Prostate gland (tissue), 2 donors: Measurements from ENCODE around the gene XPR1. TPM values are rescaled to one million over a fixed set of nuclear protein-coding genes. Genes with fewer than 3 reads are reported as not detected.

ENCODE experiments used
- DNase-seq: peaks from one replicate; pipeline ENCODE4 v3.0.0-alpha.2; 2019; ENCODE audit warnings: low spot score
- H3K27ac ChIP-seq, 2 donors: fragments of 200-600 bp; sonication (generic); 2 replicates each; pipeline ENCODE4 v1.5.1; 2017 to 2019
- H3K27me3 ChIP-seq: fragments of 200-600 bp; sonication (generic); replicated peaks from 2 replicates; pipeline ENCODE4 v1.5.1; 2019; ENCODE audit not compliant: insufficient read depth
- H3K36me3 ChIP-seq, 2 donors: fragments of 200-600 bp; sonication (generic); 1 replicate in 1 of 2; 2 replicates in 1 of 2; pipeline versions ENCODE4 v1.5.1 to v1.8.1; 2017 to 2019
- H3K4me1 ChIP-seq: fragments of 200-600 bp; sonication (generic); replicated peaks from 2 replicates; pipeline ENCODE4 v1.5.1; 2019
- H3K4me3 ChIP-seq, 2 donors: fragments of 200-600 bp; sonication (generic); 2 replicates each; pipeline ENCODE4 v1.5.1; 2017 to 2019
- H3K9me3 ChIP-seq: fragments of 200-600 bp; sonication (generic); 2 replicates; pipeline ENCODE4 v1.5.1; 2017
- POLR2A ChIP-seq: fragments of 450-650 bp; IDR thresholded peaks from one replicate; pipeline ENCODE4 v1.6.1; 2016; ENCODE audit warnings: antibody characterized with exemption, mild to moderate bottlenecking
- POLR2AphosphoS5 ChIP-seq: sonication (generic); formaldehyde crosslinking; IDR thresholded peaks from one replicate; pipeline ENCODE4 v1.6.1; 2017; ENCODE audit warnings: antibody characterized with exemption
- WGBS: methylation state at CpG from one replicate; pipeline ENCODE4 v1.1.5; 2018; 5-methylcytosine and 5-hydroxymethylcytosine counted together
- intact Hi-C: fragments of 100-400 bp; cut with DNase I; formaldehyde crosslinking; loops from one replicate; pipeline ENCODE4 v1.14.2; 2022
- total RNA-seq, 2 donors: library from RNA; depleted of rRNA; stranded (reverse); fragments of >200 nt; gene quantifications; one replicate each; pipeline ENCODE4 v1.1.0, GENCODE V29; 2016
- TF ChIP-seq, protein P1 (sequence below), 4 experiments: fragments of 200-600 bp in 2 of 4; fragments of 450-650 bp in 2 of 4; sonication (generic) in 2 of 4; IDR thresholded peaks; 1 replicate in 3 of 4; 2 replicates in 1 of 4; pipeline ENCODE4 v1.5.1; 2016 to 2019; ENCODE audit warnings: antibody characterized with exemption in 4 of 4, mild to moderate bottlenecking in 2 of 4, moderate library complexity in 2 of 4

The XPR1 gene
- total RNA-seq, 2 donors from 2014 or later = 17.5 to 70.3 TPM

DNA sequence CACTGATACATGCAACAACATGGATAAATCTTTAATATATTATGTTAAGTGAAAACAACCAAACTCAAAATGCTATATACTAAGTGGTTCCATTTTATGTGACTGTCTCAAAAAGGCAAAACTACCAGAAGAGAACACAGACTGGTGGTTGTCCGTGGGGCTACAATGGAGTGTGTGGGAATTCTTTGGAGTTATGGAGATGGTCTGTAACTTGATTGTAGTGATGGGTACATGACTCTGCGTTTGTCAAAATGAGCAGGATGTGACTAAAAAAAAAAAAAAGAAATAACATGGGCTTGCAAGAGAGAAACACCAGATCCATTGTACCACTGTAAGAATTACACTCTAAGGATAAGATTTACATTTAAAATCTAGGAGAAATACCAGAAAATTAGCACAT is 228.7 kb downstream of the XPR1 start:
- no peaks in the 10 kb centered on the region for H3K36me3 ChIP-seq
- H3K27me3 ChIP-seq = no peaks in the 10 kb centered on the region
- H3K4me1 ChIP-seq = no peaks in the 10 kb centered on the region
- intact Hi-C loops = loop anchor here (5.0 kb wide), 3 partner anchors 228 to 343 kb away; partner anchors contain the start of gene XPR1
- H3K27ac ChIP-seq = no peak overlapping the region
- WGBS = 79% methylated on average over 2 of the region's 2 CpGs
- no peaks in the 10 kb centered on the region for H3K9me3 ChIP-seq
- no peak overlapping the region for H3K4me3 ChIP-seq
- TF ChIP-seq POLR2AphosphoS5 (no peak), POLR2A (no peak)
- TF ChIP-seq, protein P1, sequence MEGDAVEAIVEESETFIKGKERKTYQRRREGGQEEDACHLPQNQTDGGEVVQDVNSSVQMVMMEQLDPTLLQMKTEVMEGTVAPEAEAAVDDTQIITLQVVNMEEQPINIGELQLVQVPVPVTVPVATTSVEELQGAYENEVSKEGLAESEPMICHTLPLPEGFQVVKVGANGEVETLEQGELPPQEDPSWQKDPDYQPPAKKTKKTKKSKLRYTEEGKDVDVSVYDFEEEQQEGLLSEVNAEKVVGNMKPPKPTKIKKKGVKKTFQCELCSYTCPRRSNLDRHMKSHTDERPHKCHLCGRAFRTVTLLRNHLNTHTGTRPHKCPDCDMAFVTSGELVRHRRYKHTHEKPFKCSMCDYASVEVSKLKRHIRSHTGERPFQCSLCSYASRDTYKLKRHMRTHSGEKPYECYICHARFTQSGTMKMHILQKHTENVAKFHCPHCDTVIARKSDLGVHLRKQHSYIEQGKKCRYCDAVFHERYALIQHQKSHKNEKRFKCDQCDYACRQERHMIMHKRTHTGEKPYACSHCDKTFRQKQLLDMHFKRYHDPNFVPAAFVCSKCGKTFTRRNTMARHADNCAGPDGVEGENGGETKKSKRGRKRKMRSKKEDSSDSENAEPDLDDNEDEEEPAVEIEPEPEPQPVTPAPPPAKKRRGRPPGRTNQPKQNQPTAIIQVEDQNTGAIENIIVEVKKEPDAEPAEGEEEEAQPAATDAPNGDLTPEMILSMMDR (IDR thresholded peaks at IDR 0.05) = no peak
- no peak for DNase-seq

DNA sequence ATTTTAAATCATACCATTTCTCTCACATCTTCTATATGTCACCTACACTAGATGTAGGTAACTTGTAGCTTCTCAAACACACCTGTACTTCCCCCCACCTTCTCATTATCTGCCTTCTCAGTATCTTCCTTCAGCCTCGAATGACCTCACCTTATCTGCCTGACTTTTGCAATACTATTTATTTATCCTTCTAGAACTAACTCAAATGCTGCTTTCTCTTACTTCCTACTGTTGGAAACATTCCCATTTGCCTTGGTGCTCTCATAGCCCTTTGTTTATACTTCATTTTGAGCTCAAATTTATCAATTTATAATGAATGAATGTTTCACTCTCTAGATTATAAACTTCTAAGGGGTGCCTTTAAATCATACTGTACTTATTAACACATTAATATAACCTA is 230.5 kb downstream of the XPR1 start:
- H3K4me1 ChIP-seq = no peaks in the 10 kb centered on the region
- H3K36me3 ChIP-seq = no peaks in the 10 kb centered on the region
- intact Hi-C loops = loop anchor here (5.0 kb wide), 3 partner anchors 230 to 345 kb away; partner anchors contain the start of gene XPR1
- TF ChIP-seq, protein P1 (IDR thresholded peaks at IDR 0.05) = no peak
- TF ChIP-seq POLR2A (no peak), POLR2AphosphoS5 (no peak)
- no peak overlapping the region for H3K4me3 ChIP-seq
- no peak overlapping the region for H3K27ac ChIP-seq
- 60% methylated on average over 1 of the region's 1 CpG for WGBS
- H3K9me3 ChIP-seq = no peaks in the 10 kb centered on the region
- no peaks in the 10 kb centered on the region for H3K27me3 ChIP-seq
- no peak for DNase-seq

DNA sequence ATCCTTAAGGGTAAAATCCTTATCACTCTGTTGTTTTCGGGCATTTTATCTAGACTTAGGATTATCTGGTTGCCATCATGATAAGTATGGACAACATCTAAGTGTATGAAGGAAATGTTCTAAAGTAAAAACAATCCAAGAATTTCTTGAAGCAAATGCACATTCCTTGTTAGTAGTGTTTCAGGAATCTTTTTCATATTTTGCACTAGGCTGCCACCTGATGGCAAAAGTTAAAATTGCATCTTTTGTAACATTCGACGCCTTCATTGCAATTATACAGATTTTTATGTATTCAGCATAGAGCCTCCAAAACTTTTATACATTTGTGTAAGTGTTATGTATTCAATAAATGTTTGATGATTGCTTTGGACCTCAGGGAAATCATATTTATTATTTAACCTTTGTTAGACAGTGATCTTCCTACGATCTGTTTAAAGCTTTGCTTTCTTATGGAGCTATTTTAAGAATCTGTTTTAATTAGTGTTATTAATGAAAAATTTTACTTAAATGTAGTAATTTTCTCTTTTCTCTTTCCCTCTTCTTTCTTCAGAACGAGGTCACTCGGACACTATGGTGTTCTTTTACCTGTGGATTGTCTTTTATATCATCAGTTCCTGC is 231.4 kb downstream of the XPR1 start:
- H3K36me3 ChIP-seq = no peaks in the 10 kb centered on the region
- TF ChIP-seq POLR2AphosphoS5 = no peak
- TF ChIP-seq, protein P1 (IDR thresholded peaks at IDR 0.05) = peak; percentile 46 to 90 (median 82)
- no peak for TF ChIP-seq POLR2A
- peak; percentile 27 for DNase-seq
- no peaks in the 10 kb centered on the region for H3K4me1 ChIP-seq
- no peak overlapping the region for H3K27ac ChIP-seq
- H3K4me3 ChIP-seq = no peak overlapping the region
- H3K27me3 ChIP-seq = no peaks in the 10 kb centered on the region
- no peaks in the 10 kb centered on the region for H3K9me3 ChIP-seq
- 26% methylated on average over 6 of the region's 6 CpGs for WGBS
- intact Hi-C loops = loop anchor here (5.0 kb wide), 3 partner anchors 231 to 346 kb away; partner anchors contain the start of gene XPR1

DNA sequence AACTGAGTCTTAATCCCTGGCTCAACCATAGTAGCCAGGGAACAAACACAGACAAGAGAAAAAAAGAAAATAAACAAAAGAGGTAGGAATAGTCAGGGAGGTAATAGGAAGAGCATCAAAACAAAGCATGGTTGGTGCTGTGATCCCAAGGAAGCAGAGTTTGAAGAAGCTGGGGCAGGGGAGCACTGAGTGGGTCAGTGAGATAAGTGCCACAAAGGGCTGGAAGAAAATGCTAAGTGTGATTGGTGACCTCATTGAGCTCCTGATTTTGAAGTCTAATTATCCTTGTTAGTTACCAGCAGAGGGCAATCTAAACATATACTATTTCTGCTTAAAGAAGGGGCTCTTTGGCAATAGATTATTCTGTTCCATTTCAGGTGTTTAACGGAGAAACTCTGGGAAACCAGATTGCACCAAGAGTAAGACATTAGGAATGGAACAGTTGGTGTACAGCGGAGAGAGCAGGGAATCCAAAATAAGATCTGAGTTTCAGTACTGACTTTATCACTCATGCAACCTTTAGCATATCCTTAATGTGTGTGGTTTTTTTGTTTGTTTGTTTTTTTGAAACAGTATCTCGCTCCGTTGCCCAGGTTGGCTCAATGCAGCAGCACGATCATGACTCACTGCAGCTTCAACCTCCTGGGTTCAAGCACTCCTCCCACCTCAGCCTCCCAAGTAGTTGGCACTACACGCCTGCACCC is 250.1 kb downstream of the XPR1 start:
- H3K36me3 ChIP-seq = no peaks in the 10 kb centered on the region
- no peaks in the 10 kb centered on the region for H3K27me3 ChIP-seq
- H3K27ac ChIP-seq = no peak overlapping the region
- 56% methylated on average over 6 of the region's 6 CpGs for WGBS
- TF ChIP-seq POLR2AphosphoS5 (no peak), POLR2A (no peak)
- TF ChIP-seq, protein P1 (IDR thresholded peaks at IDR 0.05) = peak in 3 of 4 experiments; percentile 42 to 66 (median 53)
- H3K4me3 ChIP-seq = no peak overlapping the region
- no peak for DNase-seq
- no peaks in the 10 kb centered on the region for H3K4me1 ChIP-seq
- H3K9me3 ChIP-seq = no peaks in the 10 kb centered on the region
- intact Hi-C loops = loop anchor here (2.0 kb wide), 1 partner anchor 261 kb away; no protein-coding TSS in a partner anchor
